GM12878 (cell line): Measurements from ENCODE around the gene TFDP1.

ENCODE experiments used
- ATF7 ChIP-seq: fragments of 450-650 bp; IDR thresholded peaks from 2 replicates; pipeline ENCODE4 v1.6.1; 2016; ENCODE audit warnings: low read depth, mild to moderate bottlenecking
- CEBPB ChIP-seq, 2 experiments: fragments of 150-350 bp in 1 of 2; IDR thresholded peaks; 2 replicates each; pipeline ENCODE4 v1.6.1; 2012 to 2014; ENCODE audit warnings: low read depth in 2 of 2, low read length in 2 of 2, borderline replicate concordance in 1 of 2, inconsistent platforms in 1 of 2
- CREM ChIP-seq: IDR thresholded peaks from 2 replicates; pipeline ENCODE4 v1.6.1; 2014; ENCODE audit warnings: antibody characterized with exemption, low read depth
- CTCF ChIP-seq, 3 experiments: IDR thresholded peaks in 2 of 3; conservative IDR thresholded peaks in 1 of 3; 2 replicates each; pipeline ENCODE4 v1.5.1; 2011; ENCODE audit warnings: low read depth in 3 of 3, low read length in 3 of 3, mild to moderate bottlenecking in 3 of 3, control low read depth in 2 of 3, moderate library complexity in 2 of 3, inconsistent platforms in 1 of 3, mixed read lengths in 1 of 3; ENCODE audit not compliant: control insufficient read depth in 2 of 3, insufficient read depth in 1 of 3; ENCODE audit errors: extremely low read depth in 1 of 3
- EZH2 ChIP-seq: IDR thresholded peaks from 2 replicates; pipeline ENCODE4 v1.6.1; 2012; ENCODE audit warnings: low read depth, mild to moderate bottlenecking, control low read depth, inconsistent platforms, low read length, borderline replicate concordance; ENCODE audit not compliant: control insufficient read depth
- NFYB ChIP-seq: IDR thresholded peaks from 2 replicates; pipeline ENCODE4 v1.6.1; 2011; ENCODE audit warnings: low read depth, mild to moderate bottlenecking, low read length, improper control_type of control experiment, moderate library complexity; ENCODE audit not compliant: insufficient read depth
- POLR2A ChIP-seq: IDR thresholded peaks from 2 replicates; pipeline ENCODE4 v1.6.1; 2011; ENCODE audit warnings: low read depth, mild to moderate bottlenecking, low read length
- POLR2AphosphoS2 ChIP-seq: IDR thresholded peaks from 2 replicates; pipeline ENCODE4 v1.6.1; 2011; ENCODE audit warnings: low read depth, mild to moderate bottlenecking, low read length, improper control_type of control experiment, moderate library complexity
- RBBP5 ChIP-seq: fragments of 200-600 bp; sonication (generic); conservative IDR thresholded peaks from 2 replicates; pipeline ENCODE4 v1.6.1; 2016
- TAF1 ChIP-seq: IDR thresholded peaks from 2 replicates; pipeline ENCODE4 v1.6.1; 2011; ENCODE audit warnings: mild to moderate bottlenecking, low read depth, low read length, borderline replicate concordance
- WRNIP1 ChIP-seq: IDR thresholded peaks from 2 replicates; pipeline ENCODE4 v1.6.1; 2011; ENCODE audit warnings: low read depth, low read length, improper control_type of control experiment, borderline replicate concordance
- YY1 ChIP-seq: IDR thresholded peaks from 2 replicates; pipeline ENCODE4 v1.6.1; 2011; ENCODE audit warnings: low read depth, mild to moderate bottlenecking, low read length
- TF ChIP-seq, protein P1 (sequence below): fragments of 450-650 bp; IDR thresholded peaks from 2 replicates; pipeline ENCODE4 v1.6.1; 2017; ENCODE audit warnings: mild to moderate bottlenecking, low read depth, inconsistent platforms; ENCODE audit not compliant: poor library complexity, severe bottlenecking
- TF ChIP-seq, protein P2 (sequence below): IDR thresholded peaks from 2 replicates; pipeline ENCODE4 v1.6.1; 2012; ENCODE audit warnings: low read depth, low read length, improper control_type of control experiment

DNA sequence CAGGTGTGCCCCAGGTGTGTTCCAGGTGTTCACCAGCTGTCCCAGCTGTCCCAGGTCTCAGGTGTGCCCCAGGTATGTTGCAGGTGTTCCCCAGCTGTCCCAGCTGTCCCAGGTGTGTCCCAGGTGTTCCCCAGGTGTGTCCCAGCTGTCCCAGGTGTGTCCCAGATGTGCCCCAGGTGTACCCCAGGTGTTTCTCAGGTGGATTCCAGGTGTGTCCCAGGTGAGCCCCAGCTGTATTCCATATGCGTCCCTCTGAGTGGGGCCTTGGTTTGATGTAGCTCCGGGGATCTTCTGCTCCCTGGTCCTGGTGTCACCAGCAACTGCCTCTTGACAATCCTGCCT is 81.7 kb downstream of the TFDP1 start:
- TF ChIP-seq ATF7 (no peak), POLR2A (no peak), POLR2AphosphoS2 (no peak), RBBP5 (no peak), YY1 (no peak), CREM (no peak), EZH2 (no peak), CTCF (IDR thresholded peaks at IDR 0.05 in 2 of 3, conservative IDR thresholded peaks at IDR 0.05 in 1 of 3; ENCODE audit: control insufficient read depth in 2 of 3, extremely low read depth in 1 of 3, insufficient read depth in 1 of 3, low read depth in 3 of 3, low read length in 3 of 3) (no peak), CEBPB (IDR thresholded peaks at IDR 0.05; ENCODE audit: borderline replicate concordance in 1 of 2, low read depth in 2 of 2, low read length in 2 of 2) (no peak), TAF1 (no peak), WRNIP1 (no peak), NFYB (no peak)
- TF ChIP-seq, protein P1, sequence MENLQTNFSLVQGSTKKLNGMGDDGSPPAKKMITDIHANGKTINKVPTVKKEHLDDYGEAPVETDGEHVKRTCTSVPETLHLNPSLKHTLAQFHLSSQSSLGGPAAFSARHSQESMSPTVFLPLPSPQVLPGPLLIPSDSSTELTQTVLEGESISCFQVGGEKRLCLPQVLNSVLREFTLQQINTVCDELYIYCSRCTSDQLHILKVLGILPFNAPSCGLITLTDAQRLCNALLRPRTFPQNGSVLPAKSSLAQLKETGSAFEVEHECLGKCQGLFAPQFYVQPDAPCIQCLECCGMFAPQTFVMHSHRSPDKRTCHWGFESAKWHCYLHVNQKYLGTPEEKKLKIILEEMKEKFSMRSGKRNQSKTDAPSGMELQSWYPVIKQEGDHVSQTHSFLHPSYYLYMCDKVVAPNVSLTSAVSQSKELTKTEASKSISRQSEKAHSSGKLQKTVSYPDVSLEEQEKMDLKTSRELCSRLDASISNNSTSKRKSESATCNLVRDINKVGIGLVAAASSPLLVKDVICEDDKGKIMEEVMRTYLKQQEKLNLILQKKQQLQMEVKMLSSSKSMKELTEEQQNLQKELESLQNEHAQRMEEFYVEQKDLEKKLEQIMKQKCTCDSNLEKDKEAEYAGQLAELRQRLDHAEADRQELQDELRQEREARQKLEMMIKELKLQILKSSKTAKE: no peak
- TF ChIP-seq, protein P2, sequence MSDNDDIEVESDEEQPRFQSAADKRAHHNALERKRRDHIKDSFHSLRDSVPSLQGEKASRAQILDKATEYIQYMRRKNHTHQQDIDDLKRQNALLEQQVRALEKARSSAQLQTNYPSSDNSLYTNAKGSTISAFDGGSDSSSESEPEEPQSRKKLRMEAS: no peak
